Measurements from ENCODE around the gene TSEN34.

The TSEN34 gene

GRCh38 chr19:54191011-54191810 is at the start of gene TSEN34:
Gene TSEN34, plus strand, starts transcription at chr19:54191308. Its CDS starts 57 bp downstream, at chr19:54191365.
- DNase-seq (ENCODE audit: low read depth): peak; percentile 74

GRCh38 chr19:54141356-54141755 is 49.8 kb upstream of the TSEN34 start:
- DNase-seq (ENCODE audit: low read depth): no peak

- DNase-seq (ENCODE audit: low read depth): no peak
Observed at GRCh38 chr19:54142166-54142780, 48.8 kb upstream of the TSEN34 start.

GRCh38 chr19:54145541-54146158 is 45.5 kb upstream of the TSEN34 start:
- no peak for DNase-seq (ENCODE audit: low read depth)

GRCh38 chr19:54147676-54148075 is 43.4 kb upstream of the TSEN34 start:
- DNase-seq (ENCODE audit: low read depth): no peak

- DNase-seq (ENCODE audit: low read depth): no peak
Observed at GRCh38 chr19:54148158-54148557, 43.0 kb upstream of the TSEN34 start.

GRCh38 chr19:54149021-54149812 is 41.9 kb upstream of the TSEN34 start:
- DNase-seq (ENCODE audit: low read depth): no peak

GRCh38 chr19:54151362-54152035 is 39.6 kb upstream of the TSEN34 start:
- DNase-seq (ENCODE audit: low read depth): no peak

GRCh38 chr19:54152267-54152666 is 38.8 kb upstream of the TSEN34 start:
- DNase-seq (ENCODE audit: low read depth): no peak

- DNase-seq (ENCODE audit: low read depth): no peak
Observed at GRCh38 chr19:54152878-54153524, 38.1 kb upstream of the TSEN34 start.

GRCh38 chr19:54153731-54154326 is 37.3 kb upstream of the TSEN34 start:
- DNase-seq (ENCODE audit: low read depth): no peak

GRCh38 chr19:54154603-54155345 is 36.3 kb upstream of the TSEN34 start:
- no peak for DNase-seq (ENCODE audit: low read depth)

- DNase-seq (ENCODE audit: low read depth): no peak
Observed at GRCh38 chr19:54155694-54156093, 35.4 kb upstream of the TSEN34 start.

GRCh38 chr19:54156490-54156889 is 34.6 kb upstream of the TSEN34 start:
- no peak for DNase-seq (ENCODE audit: low read depth)

- DNase-seq (ENCODE audit: low read depth): no peak
Observed at GRCh38 chr19:54156953-54157352, 34.2 kb upstream of the TSEN34 start.

- no peak for DNase-seq (ENCODE audit: low read depth)
Observed at GRCh38 chr19:54158812-54159351, 32.2 kb upstream of the TSEN34 start.

- peak; percentile 100 for DNase-seq (ENCODE audit: low read depth)
Observed at GRCh38 chr19:54159352-54160181, 31.5 kb upstream of the TSEN34 start, which contains the start of gene LENG1. Gene LENG1, minus strand, starts transcription at chr19:54159721. Its CDS starts 26 bp downstream, at chr19:54159695.

- DNase-seq (ENCODE audit: low read depth): no peak
Observed at GRCh38 chr19:54160182-54160811, 30.8 kb upstream of the TSEN34 start.
